K562 treated with DMSO at 1 percent for 4 hours (cell line): ENCODE measurements around the gene FYN. TPM values are rescaled to one million over a fixed set of nuclear protein-coding genes. Genes with fewer than 3 reads are reported as not detected.

Source experiments
- total RNA-seq: library from RNA; unstranded; fragments of 300-600 nt; gene quantifications from 2 replicates; pipeline ENCODE4 v1.2.3, GENCODE V29; 2022; ENCODE audit not compliant: insufficient read depth

Gene FYN
- 12.6 and 14.7 TPM in 2 replicates for total RNA-seq

GRCh38 chr6:111873178-111874024, at the start of gene FYN:
Gene FYN (minus strand): TSS chr6:111873452. CDS start chr6:111720051, 153,401 bp downstream.

Other genes with a start within 250 kb of the FYN start
- gene CCN6, start 180.7 kb upstream of the FYN start, total RNA-seq = 0.49 TPM in 1 of 2 replicates, not detected in the other
- gene TUBE1, start 214.0 kb upstream of the FYN start, total RNA-seq = 10.6 and 13.7 TPM in 2 replicates
- 0.62 TPM in 1 of 2 replicates, not detected in the other for gene FAM229B, start 214.1 kb upstream of the FYN start, total RNA-seq